HG03196 (cell line): Measurements from ENCODE around the gene ZBTB3.
A peak's percentile ranks its signal among the peaks of the same experiment; 100 is the strongest.
"Not testable (repeated sequence)": the region's sequence is repeated elsewhere in the genome, so short reads cannot be mapped to it uniquely, and the experiment has no call there.

Experiments used
- ATAC-seq: cut with Tn5 transposase; IDR thresholded peaks from one replicate; pipeline ENCODE4 v1.9.1; 2021; ENCODE audit not compliant: unreplicated experiment

The ZBTB3 gene

GRCh38 chr11:62716816-62717215 is 37.1 kb downstream of the ZBTB3 start:
- ATAC-seq, result no peak

- no peak for ATAC-seq
Measured at GRCh38 chr11:62716206-62716605, 37.8 kb downstream of the ZBTB3 start.

- no peak for ATAC-seq
Measured at GRCh38 chr11:62715150-62716130, 38.5 kb downstream of the ZBTB3 start.

GRCh38 chr11:62713343-62713742 is 40.6 kb downstream of the ZBTB3 start:
- ATAC-seq, result no peak

- no peak for ATAC-seq
Measured at GRCh38 chr11:62712861-62713260, 41.1 kb downstream of the ZBTB3 start.

GRCh38 chr11:62712276-62712812 is 41.6 kb downstream of the ZBTB3 start:
- ATAC-seq, result no peak

- ATAC-seq, result no peak
Measured at GRCh38 chr11:62710001-62710345, 44.0 kb downstream of the ZBTB3 start.

- ATAC-seq, result peak; percentile 62
Measured at GRCh38 chr11:62709247-62710000, 44.5 kb downstream of the ZBTB3 start.

GRCh38 chr11:62708793-62709192 is 45.2 kb downstream of the ZBTB3 start:
- no peak for ATAC-seq

- ATAC-seq, result no peak
Measured at GRCh38 chr11:62708392-62708791, 45.6 kb downstream of the ZBTB3 start.

GRCh38 chr11:62707277-62707861 is 46.6 kb downstream of the ZBTB3 start, which contains the start of the genes BSCL2 and GNG3:
Gene BSCL2 (minus strand): TSS chr11:62707424. CDS start chr11:62707195, 229 bp downstream.
Gene GNG3 (plus strand): TSS chr11:62707676. CDS start chr11:62708296, 620 bp downstream.
- ATAC-seq, result no peak

GRCh38 chr11:62706850-62707247 is 47.1 kb downstream of the ZBTB3 start:
- no peak for ATAC-seq

- ATAC-seq, result peak; percentile 55
Measured at GRCh38 chr11:62705880-62706849, 47.8 kb downstream of the ZBTB3 start.

- ATAC-seq, result no peak
Measured at GRCh38 chr11:62705413-62705812, 48.5 kb downstream of the ZBTB3 start.

GRCh38 chr11:62703921-62704320 is 50.0 kb downstream of the ZBTB3 start:
- not testable (repeated sequence) for ATAC-seq

GRCh38 chr11:62702246-62702645 is 51.7 kb downstream of the ZBTB3 start:
- ATAC-seq, result no peak
